ENCODE results near the gene MYO18B. TPM values are rescaled to one million over a fixed set of nuclear protein-coding genes. Genes with fewer than 3 reads are reported as not detected.

MYO18B gene
- polyA plus RNA-seq, 1 donor (not counting 4 experiments of a cell fraction or from before 2014, with no cell fraction given): not detected

- Histone ChIP-seq H3K27ac (ENCODE audit: control insufficient read depth, insufficient read depth, low read length) (no peak overlapping the region), H3K27me3 (ENCODE audit: control insufficient read depth, extremely low read depth, insufficient read depth, low read length) (no peaks in the 10 kb centered on the region), H4K20me1 (ENCODE audit: control insufficient read depth, extremely low read depth, insufficient read depth, low read length) (no peaks in the 10 kb centered on the region), H3K4me1 (ENCODE audit: control insufficient read depth, extremely low read depth, insufficient read depth, low read length) (no peaks in the 10 kb centered on the region), H3K4me2 (ENCODE audit: control insufficient read depth, extremely low read depth, insufficient read depth, low read depth, low read length) (no peak overlapping the region), H3K36me3 (ENCODE audit: control insufficient read depth in 2 of 2, extremely low read depth in 1 of 2, insufficient read depth in 2 of 2, low read length in 2 of 2) (no peaks in the 10 kb centered on the region), H3K4me3 (ENCODE audit: control insufficient read depth in 2 of 3, extremely low read depth in 1 of 3, insufficient read depth in 2 of 3, low read depth in 1 of 3, low read length in 3 of 3) (no peak overlapping the region), H3K9me3 (ENCODE audit: control insufficient read depth, low read depth, low read length) (no peaks in the 10 kb centered on the region), H3K9ac (ENCODE audit: control insufficient read depth, extremely low read depth, insufficient read depth, low read length) (no peak overlapping the region), H3K9me1 (ENCODE audit: control insufficient read depth, extremely low read depth, insufficient read depth, low read length) (no peaks in the 10 kb centered on the region), H3K79me2 (ENCODE audit: control insufficient read depth, insufficient read depth, low read length) (no peaks in the 10 kb centered on the region), H2AFZ (ENCODE audit: control insufficient read depth, low read length) (no peak overlapping the region)
- no peak for FAIRE-seq
- TF ChIP-seq CTCF (optimal IDR thresholded peaks at IDR 0.05 in 1 of 3, IDR thresholded peaks at IDR 0.05 in 1 of 3, conservative IDR thresholded peaks at IDR 0.05 in 1 of 3; ENCODE audit: extremely low read depth in 1 of 3, insufficient read depth in 2 of 3, low read length in 3 of 3) (no peak), EZH2 (IDR thresholded peaks at IDR 0.05; ENCODE audit: low read length) (no peak)
- dilution Hi-C loops (cut with MboI; ENCODE audit: extremely low pct_ligation_motif_present, low sequenced_read_pairs): no loop called here
- no peak for DNase-seq (ENCODE audit: low read depth, low spot score)
Observed at GRCh38 chr22:25880524-25880923, 138.5 kb downstream of the MYO18B start.

GRCh38 chr22:25881210-25881755 is 139.3 kb downstream of the MYO18B start:
- Histone ChIP-seq H3K9me3 (ENCODE audit: control insufficient read depth, low read depth, low read length) (no peaks in the 10 kb centered on the region), H3K4me1 (ENCODE audit: control insufficient read depth, extremely low read depth, insufficient read depth, low read length) (no peaks in the 10 kb centered on the region), H3K27ac (ENCODE audit: control insufficient read depth, insufficient read depth, low read length) (no peak overlapping the region), H3K36me3 (ENCODE audit: control insufficient read depth in 2 of 2, extremely low read depth in 1 of 2, insufficient read depth in 2 of 2, low read length in 2 of 2) (no peaks in the 10 kb centered on the region), H3K4me2 (ENCODE audit: control insufficient read depth, extremely low read depth, insufficient read depth, low read depth, low read length) (no peak overlapping the region), H3K4me3 (ENCODE audit: control insufficient read depth in 2 of 3, extremely low read depth in 1 of 3, insufficient read depth in 2 of 3, low read depth in 1 of 3, low read length in 3 of 3) (no peak overlapping the region), H3K9ac (ENCODE audit: control insufficient read depth, extremely low read depth, insufficient read depth, low read length) (no peak overlapping the region), H3K9me1 (ENCODE audit: control insufficient read depth, extremely low read depth, insufficient read depth, low read length) (no peaks in the 10 kb centered on the region), H3K27me3 (ENCODE audit: control insufficient read depth, extremely low read depth, insufficient read depth, low read length) (no peaks in the 10 kb centered on the region), H3K79me2 (ENCODE audit: control insufficient read depth, insufficient read depth, low read length) (no peaks in the 10 kb centered on the region), H4K20me1 (ENCODE audit: control insufficient read depth, extremely low read depth, insufficient read depth, low read length) (no peaks in the 10 kb centered on the region), H2AFZ (ENCODE audit: control insufficient read depth, low read length) (no peak overlapping the region)
- FAIRE-seq (no peak), DNase-seq (ENCODE audit: low read depth, low spot score) (no peak)
- TF ChIP-seq CTCF (optimal IDR thresholded peaks at IDR 0.05 in 1 of 3, IDR thresholded peaks at IDR 0.05 in 1 of 3, conservative IDR thresholded peaks at IDR 0.05 in 1 of 3; ENCODE audit: extremely low read depth in 1 of 3, insufficient read depth in 2 of 3, low read length in 3 of 3) (no peak), EZH2 (IDR thresholded peaks at IDR 0.05; ENCODE audit: low read length) (no peak)
- dilution Hi-C loops (cut with MboI; ENCODE audit: extremely low pct_ligation_motif_present, low sequenced_read_pairs): no loop called here

Data from keratinocyte (primary cell).